Measurements from ENCODE around the gene HIP1.

HIP1 gene

DNA sequence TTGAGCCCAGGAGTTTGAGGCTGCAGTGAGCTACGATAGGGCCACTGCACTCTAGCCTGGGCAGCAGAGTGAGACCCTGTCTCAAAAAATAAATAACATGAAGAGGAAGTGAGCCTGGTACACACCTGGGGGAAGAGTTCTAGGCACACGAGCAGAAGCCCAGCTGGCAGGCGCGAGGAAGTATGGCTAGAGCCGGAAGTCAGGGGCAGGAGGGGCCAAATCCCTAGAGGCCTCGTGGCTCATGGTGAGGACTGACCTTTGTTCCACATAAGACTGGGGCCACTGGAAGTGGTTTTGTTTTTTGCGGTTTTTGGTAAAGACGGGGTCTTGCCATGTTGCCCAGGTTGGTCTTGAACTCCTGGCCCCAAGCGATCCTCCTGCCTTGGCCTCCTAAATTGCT, 117.6 kb downstream of the HIP1 start:
- H3K4me1 ChIP-seq (ENCODE audit: insufficient read depth, low read length, severe bottlenecking) = peaks cover 4% of the 10 kb centered on the region
- no peak overlapping the region for H3K4me2 ChIP-seq (ENCODE audit: low read length)
- no peaks in the 10 kb centered on the region for H3K79me2 ChIP-seq (ENCODE audit: insufficient read depth, low read length)
- no peaks in the 10 kb centered on the region for H3K9me2 ChIP-seq (ENCODE audit: low read depth, low read length)
- H3F3A ChIP-seq (ENCODE audit: insufficient read depth, low read length) = no peaks in the 10 kb centered on the region
- H3K9me3 ChIP-seq (ENCODE audit: low read length) = no peaks in the 10 kb centered on the region
- H3K9ac ChIP-seq (ENCODE audit: low read length) = no peak overlapping the region
- H4K20me1 ChIP-seq (ENCODE audit: insufficient read depth, low read length) = no peaks in the 10 kb centered on the region
- no peak overlapping the region for H2AFZ ChIP-seq (ENCODE audit: low read length)
- no peaks in the 10 kb centered on the region for H3K36me3 ChIP-seq (ENCODE audit: insufficient read depth, low read length)
- H3K4me3 ChIP-seq (ENCODE audit: low read depth, low read length, poor library complexity, severe bottlenecking) = no peak overlapping the region
- TF ChIP-seq EZH2 (IDR thresholded peaks at IDR 0.05; ENCODE audit: borderline replicate concordance, low read length) (no peak), CTCF (IDR thresholded peaks at IDR 0.05; ENCODE audit: low read length) (no peak)
- no peak overlapping the region for H3K27ac ChIP-seq (ENCODE audit: low read depth, low read length, poor library complexity, severe bottlenecking)
- H3K27me3 ChIP-seq (ENCODE audit: insufficient read depth, low read length) = peaks cover 15% of the 10 kb centered on the region; the same call in 1 of the 2 replicates

GRCh38 chr7:75619636-75620035, 119.1 kb downstream of the HIP1 start:
- no peak overlapping the region for H3K4me2 ChIP-seq (ENCODE audit: low read length)
- no peaks in the 10 kb centered on the region for H3K9me3 ChIP-seq (ENCODE audit: low read length)
- peaks cover 12% of the 10 kb centered on the region; the same call in 1 of the 2 replicates for H3K27me3 ChIP-seq (ENCODE audit: insufficient read depth, low read length)
- no peak overlapping the region for H3K4me3 ChIP-seq (ENCODE audit: low read depth, low read length, poor library complexity, severe bottlenecking)
- no peaks in the 10 kb centered on the region for H3K9me2 ChIP-seq (ENCODE audit: low read depth, low read length)
- H3K4me1 ChIP-seq (ENCODE audit: insufficient read depth, low read length, severe bottlenecking) = peaks cover 4% of the 10 kb centered on the region
- no peak for TF ChIP-seq CTCF (IDR thresholded peaks at IDR 0.05; ENCODE audit: low read length)
- TF ChIP-seq EZH2 (IDR thresholded peaks at IDR 0.05; ENCODE audit: borderline replicate concordance, low read length) = no peak
- no peak overlapping the region for H3K27ac ChIP-seq (ENCODE audit: low read depth, low read length, poor library complexity, severe bottlenecking)
- H4K20me1 ChIP-seq (ENCODE audit: insufficient read depth, low read length) = no peaks in the 10 kb centered on the region
- no peak overlapping the region for H2AFZ ChIP-seq (ENCODE audit: low read length)
- no peaks in the 10 kb centered on the region for H3K36me3 ChIP-seq (ENCODE audit: insufficient read depth, low read length)
- no peak overlapping the region for H3K9ac ChIP-seq (ENCODE audit: low read length)
- H3F3A ChIP-seq (ENCODE audit: insufficient read depth, low read length) = no peaks in the 10 kb centered on the region
- no peaks in the 10 kb centered on the region for H3K79me2 ChIP-seq (ENCODE audit: insufficient read depth, low read length)

DNA sequence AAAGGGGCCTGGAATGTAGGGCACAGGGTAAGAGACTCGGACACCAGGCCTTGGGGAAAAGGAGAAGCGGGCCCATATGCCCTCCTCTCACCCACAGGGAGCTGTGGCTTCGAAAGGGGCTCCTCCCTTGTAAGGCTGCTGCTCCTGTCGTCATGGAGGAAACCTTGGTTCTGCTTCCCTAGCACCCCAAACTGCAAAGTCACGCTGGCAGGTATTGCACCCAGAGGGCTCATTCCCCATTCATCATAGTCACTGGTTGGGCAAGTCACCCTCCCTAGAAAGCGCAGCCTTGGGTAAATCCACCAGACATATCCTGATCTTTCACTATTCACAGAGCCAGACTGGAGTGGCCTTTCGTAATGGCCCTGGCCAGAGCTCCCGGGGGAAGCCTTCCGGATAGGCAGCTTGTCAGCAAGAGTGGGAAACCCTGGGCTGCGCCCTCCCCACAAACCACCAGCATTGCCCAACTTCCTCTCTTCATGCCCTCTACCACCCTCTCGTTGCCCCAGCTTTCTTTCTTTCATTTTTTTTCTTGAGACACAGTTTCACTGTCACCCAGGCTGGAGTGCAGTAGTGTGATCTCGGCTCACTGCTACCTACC, 121.0 kb downstream of the HIP1 start:
- peaks cover 12% of the 10 kb centered on the region; the same call in 1 of the 2 replicates for H3K27me3 ChIP-seq (ENCODE audit: insufficient read depth, low read length)
- no peak overlapping the region for H3K4me3 ChIP-seq (ENCODE audit: low read depth, low read length, poor library complexity, severe bottlenecking)
- no peaks in the 10 kb centered on the region for H3K9me3 ChIP-seq (ENCODE audit: low read length)
- no peak overlapping the region for H3K4me2 ChIP-seq (ENCODE audit: low read length)
- H3K9ac ChIP-seq (ENCODE audit: low read length) = no peak overlapping the region
- no peaks in the 10 kb centered on the region for H3K9me2 ChIP-seq (ENCODE audit: low read depth, low read length)
- H2AFZ ChIP-seq (ENCODE audit: low read length) = no peak overlapping the region
- H3K4me1 ChIP-seq (ENCODE audit: insufficient read depth, low read length, severe bottlenecking) = peaks cover 4% of the 10 kb centered on the region
- no peak for TF ChIP-seq CTCF (IDR thresholded peaks at IDR 0.05; ENCODE audit: low read length)
- no peak for TF ChIP-seq EZH2 (IDR thresholded peaks at IDR 0.05; ENCODE audit: borderline replicate concordance, low read length)
- H3K79me2 ChIP-seq (ENCODE audit: insufficient read depth, low read length) = no peaks in the 10 kb centered on the region
- no peaks in the 10 kb centered on the region for H3F3A ChIP-seq (ENCODE audit: insufficient read depth, low read length)
- H4K20me1 ChIP-seq (ENCODE audit: insufficient read depth, low read length) = no peaks in the 10 kb centered on the region
- H3K27ac ChIP-seq (ENCODE audit: low read depth, low read length, poor library complexity, severe bottlenecking) = no peak overlapping the region
- H3K36me3 ChIP-seq (ENCODE audit: insufficient read depth, low read length) = no peaks in the 10 kb centered on the region
